ENCODE results near the gene LEPROT. TPM values are rescaled to one million over a fixed set of nuclear protein-coding genes. Genes with fewer than 3 reads are reported as not detected.

Gene LEPROT
- total RNA-seq, 1 experiment from 2014 or later = 25.7 TPM

Other genes with a start within 250 kb of the LEPROT start
- 9.0 TPM for gene DNAJC6, start 111.1 kb upstream of the LEPROT start, total RNA-seq (2021; ENCODE audit: unreplicated experiment)
- 6.0 TPM for gene LEPR, start within 50 bp of the LEPROT start, total RNA-seq (2021; ENCODE audit: unreplicated experiment)